ENCODE data around the gene PERM1.
A peak's percentile ranks its signal among the peaks of the same experiment; 100 is the strongest.
"Not testable (repeated sequence)": the region's sequence is repeated elsewhere in the genome, so short reads cannot be mapped to it uniquely, and the experiment has no call there.

Gene PERM1

GRCh38 chr1:981955-982558 lies at the start of gene PERM1:
PERM1 (minus strand) TSS chr1:982093; CDS start chr1:981029, 1,064 bp downstream.
- DNase-seq = no peak

DNA sequence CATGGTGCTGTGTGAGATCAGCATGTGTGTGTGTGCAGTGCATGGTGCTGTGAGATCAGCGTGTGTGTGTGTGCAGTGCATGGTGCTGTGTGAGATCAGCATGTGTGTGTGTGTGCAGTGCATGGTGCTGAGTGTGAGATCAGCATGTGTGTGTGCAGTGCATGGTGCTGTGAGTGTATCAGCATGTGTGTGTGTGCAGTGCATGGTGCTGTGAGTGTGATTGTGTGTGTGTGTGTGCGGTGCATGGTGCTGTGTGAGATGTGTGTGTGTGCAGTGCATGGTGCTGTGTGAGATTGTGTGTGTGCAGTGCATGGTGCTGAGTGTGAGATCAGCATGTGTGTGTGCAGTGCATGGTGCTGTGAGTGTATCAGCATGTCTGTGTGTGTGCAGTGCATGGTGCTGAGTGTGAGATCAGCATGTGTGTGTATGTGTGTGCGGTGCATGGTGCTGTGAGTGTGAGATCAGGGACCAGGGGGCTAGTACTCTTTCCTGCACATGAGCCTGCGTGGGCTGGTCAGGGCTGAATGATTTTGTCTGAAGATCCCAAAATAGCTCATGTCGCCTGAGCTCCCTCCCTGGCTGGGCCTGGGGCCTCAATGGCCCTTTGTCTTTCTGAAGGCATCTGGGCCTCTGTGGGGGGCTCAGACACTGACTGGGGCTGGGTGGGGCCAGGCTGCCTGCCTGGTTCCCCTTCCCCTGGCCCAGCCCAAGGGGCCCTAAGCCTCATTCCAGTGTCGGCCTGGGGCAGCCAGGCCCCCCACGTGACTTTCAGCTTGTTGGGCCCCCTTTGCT lies 49.2 kb upstream of the PERM1 start:
- not testable (repeated sequence) for DNase-seq

- no peak for DNase-seq
Observed at GRCh38 chr1:1027791-1028190, 45.9 kb upstream of the PERM1 start.

DNA sequence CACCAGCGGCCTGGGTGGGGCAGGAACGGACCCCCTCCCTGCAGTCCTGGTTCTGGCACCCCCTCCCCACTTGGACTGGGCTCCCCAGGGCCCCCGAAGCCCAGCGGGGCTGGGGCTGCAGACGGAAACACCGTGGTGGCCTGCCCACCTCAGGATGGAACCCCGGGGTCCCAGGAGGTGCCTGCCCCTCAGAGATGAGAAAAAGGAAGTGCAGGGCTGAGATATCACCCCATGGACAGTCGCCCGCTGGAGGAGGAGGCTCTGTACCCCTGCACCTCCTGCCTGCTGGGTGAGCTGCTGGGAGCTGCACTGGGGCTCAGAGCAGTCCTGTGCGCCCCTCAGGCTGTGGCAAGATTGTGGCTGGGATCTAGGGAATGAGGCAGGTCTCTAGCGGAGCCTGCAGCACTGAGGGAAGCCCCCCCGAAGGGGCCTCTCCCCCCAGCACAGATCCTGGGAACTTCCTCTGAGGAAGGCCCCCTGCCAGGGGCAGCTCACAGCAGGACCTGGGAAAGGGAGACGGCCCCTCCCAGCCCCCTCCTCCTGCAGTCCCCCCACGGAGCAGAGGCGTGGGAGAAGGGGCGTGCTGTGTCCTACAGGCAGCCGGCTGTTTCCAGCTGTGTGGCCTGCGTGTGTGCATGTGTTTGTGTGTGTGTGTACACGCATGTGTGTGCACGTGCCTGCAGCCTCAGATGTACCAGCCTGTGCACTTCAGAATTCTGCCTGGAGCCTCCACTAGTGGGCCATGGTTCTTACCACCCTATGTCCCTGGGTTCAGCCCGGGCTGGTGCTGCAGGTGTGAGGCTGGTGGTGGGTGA lies 44.9 kb upstream of the PERM1 start:
- DNase-seq = no peak

DNA sequence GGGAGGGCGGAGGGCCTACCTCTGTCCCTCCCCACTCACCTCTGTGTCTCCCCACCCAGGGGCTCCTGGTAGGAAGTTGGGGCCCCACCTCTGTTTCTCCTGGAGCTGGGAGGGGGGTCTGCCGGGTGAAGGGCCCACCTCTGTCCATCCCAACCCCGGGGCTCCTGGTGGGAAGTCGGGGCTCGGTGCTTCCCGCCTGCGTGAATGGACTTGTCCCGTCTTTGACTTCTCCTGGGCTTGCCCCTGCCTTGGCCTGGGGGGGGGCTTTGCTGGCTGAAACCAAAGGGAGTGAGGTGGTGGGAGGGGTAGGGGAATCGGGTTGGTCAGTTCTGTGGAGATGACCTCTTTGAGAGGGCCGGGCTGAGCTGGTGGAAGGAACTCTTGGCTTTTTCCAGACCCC lies 43.8 kb upstream of the PERM1 start:
- no peak for DNase-seq

DNA sequence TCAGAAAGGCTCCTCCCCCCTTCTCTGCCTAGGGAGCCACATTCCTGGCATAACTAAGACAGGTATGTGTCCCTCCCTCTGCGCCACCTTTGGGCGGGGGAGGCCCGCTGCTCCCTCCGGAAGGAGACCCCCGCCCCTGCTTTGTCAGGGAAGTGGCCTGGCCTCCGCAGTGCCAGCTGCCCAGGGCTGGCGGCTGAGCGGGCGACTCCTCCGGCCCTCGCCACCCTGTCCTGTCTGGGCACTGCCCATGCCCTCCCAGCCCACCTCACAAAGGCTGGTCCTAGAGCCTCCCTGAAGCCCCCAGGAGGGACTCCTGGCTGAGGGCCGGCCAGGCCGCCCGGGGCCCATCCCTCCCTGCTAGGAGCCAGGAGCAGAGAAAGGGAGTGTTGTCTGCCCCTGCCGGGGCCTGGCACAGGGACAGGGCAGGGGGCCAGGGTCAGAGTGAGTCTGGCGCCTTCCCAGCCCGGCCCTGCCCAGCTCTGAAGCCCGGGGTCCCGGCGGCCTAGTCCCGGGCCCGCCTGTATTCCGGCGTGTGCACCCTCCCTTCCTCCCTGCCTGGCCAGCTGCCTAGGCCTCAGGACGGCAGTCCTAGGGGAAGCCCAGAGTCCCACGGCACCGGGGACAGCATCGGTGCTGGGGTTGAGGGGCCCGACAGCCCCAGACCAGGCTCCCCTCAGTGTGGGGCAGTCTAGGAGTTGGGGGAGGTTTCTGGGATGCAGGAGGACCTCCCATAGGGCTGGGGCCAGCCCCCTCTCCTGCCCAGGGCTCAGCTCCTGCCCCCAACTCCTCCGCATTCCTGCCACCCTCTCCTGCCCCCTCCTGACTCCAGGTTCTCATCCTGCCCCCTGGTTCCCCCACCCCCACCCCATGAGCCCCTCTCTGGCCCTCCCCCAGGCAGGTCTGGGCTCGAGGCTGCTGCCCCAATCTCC lies 43.1 kb upstream of the PERM1 start:
- DNase-seq = no peak

GRCh38 chr1:1024149-1024770 lies 42.4 kb upstream of the PERM1 start:
- no peak for DNase-seq

- DNase-seq = no peak
Observed at GRCh38 chr1:1023700-1024099, 41.8 kb upstream of the PERM1 start.

DNA sequence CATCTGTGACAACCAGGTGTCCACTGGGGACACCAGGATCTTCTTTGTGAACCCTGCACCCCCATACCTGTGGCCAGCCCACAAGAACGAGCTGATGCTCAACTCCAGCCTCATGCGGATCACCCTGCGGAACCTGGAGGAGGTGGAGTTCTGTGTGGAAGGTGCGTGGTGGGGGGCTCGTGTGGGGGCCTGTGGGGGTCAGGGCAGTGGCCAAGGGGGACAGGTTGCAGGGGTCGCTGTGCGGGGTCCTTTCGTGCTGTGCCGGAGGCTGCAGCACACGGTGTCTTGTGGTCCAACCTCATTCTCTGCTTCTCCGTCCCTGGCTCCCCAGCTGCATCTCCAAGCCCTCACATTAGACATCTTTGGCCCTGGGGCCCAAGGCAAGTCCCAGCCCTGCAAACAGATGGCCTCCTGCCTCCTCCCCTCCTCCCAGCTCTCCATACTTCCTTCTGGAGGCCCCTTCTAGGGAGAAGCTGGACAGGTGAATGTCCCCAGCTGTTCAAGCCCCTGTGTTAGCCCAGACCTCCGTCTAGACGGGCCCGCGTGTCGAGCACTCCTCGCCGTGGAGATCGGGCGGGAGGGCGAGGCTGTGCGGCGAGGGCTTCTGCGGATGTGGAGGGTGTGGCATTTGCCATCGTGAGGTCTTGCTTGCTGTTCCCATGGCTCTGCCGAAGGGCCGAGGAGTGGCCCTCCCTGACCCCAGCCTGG lies 40.6 kb upstream of the PERM1 start:
- DNase-seq = no peak

DNA sequence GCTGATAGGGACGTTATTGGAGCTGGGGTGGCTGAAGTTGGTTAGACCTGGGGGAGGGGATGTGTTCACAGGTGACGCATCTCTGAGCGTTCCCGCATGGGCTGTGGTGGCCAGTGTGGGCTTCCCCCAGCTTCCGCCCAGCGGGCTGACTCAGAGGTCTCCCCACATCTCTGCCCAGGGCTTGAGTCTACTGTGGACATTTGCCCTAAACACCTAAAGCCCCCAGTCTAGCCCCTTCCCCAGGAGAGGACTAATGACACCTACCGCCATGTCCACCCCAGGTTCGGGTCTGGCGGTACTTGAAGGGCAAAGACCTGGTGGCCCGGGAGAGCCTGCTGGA lies 40.0 kb upstream of the PERM1 start:
- DNase-seq = no peak

- DNase-seq = no peak
Observed at GRCh38 chr1:1021010-1021919, 39.4 kb upstream of the PERM1 start.

- peak; percentile 53 for DNase-seq
Observed at GRCh38 chr1:1020415-1021009, 38.6 kb upstream of the PERM1 start.

- DNase-seq = no peak
Observed at GRCh38 chr1:1020000-1020404, 38.1 kb upstream of the PERM1 start, which contains the start of gene AGRN. AGRN (plus strand) TSS chr1:1020120; CDS start chr1:1020173, 53 bp downstream.

DNA sequence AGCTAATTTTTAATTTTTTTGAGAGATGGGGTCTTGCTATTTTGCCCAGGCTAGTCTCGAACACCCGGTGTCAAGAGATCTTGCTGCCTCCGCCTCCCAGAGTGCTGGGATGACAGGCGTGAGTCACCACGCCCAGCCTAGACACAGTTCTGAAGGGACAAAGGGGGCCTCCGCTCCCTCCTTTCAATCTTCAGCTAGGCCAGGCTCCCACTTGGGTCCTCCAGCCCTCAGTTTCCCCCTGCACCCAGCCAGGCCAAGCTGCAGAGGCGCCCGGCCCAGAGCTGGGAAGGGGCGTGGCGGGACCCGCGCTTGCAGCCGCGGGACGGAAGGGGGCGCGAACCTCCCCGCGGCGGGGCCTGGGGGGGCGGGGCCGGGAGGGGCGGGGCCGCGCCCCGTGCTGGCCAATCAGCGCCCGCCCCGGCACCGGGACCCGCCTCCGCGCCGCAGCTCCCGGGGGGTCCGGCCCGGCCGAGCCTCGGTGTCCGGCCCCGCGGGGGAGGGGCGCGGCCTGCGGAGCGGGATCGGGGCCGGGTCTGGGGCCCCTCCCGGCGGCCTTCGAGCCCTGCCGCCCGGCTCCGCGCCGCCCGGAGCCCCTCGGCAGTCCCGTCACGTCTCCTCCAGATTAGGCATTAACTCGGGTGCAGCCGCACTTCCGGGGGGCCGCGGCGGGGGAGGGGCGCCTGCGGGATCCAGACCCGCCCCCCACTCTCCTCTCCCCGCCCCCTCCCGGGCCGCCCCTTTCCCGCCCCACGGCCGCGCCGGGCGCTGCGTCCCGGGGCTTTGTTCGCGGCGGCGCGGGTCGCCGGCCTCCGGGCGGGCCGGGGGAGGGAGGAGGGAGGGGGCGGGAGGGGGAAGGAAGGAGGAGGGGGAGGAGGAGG lies 37.5 kb upstream of the PERM1 start:
- DNase-seq = peak; percentile 82

- DNase-seq = not testable (repeated sequence)
Observed at GRCh38 chr1:1018321-1018685, 36.4 kb upstream of the PERM1 start.

GRCh38 chr1:1017397-1018320 lies 35.8 kb upstream of the PERM1 start:
- not testable (repeated sequence) for DNase-seq

DNA sequence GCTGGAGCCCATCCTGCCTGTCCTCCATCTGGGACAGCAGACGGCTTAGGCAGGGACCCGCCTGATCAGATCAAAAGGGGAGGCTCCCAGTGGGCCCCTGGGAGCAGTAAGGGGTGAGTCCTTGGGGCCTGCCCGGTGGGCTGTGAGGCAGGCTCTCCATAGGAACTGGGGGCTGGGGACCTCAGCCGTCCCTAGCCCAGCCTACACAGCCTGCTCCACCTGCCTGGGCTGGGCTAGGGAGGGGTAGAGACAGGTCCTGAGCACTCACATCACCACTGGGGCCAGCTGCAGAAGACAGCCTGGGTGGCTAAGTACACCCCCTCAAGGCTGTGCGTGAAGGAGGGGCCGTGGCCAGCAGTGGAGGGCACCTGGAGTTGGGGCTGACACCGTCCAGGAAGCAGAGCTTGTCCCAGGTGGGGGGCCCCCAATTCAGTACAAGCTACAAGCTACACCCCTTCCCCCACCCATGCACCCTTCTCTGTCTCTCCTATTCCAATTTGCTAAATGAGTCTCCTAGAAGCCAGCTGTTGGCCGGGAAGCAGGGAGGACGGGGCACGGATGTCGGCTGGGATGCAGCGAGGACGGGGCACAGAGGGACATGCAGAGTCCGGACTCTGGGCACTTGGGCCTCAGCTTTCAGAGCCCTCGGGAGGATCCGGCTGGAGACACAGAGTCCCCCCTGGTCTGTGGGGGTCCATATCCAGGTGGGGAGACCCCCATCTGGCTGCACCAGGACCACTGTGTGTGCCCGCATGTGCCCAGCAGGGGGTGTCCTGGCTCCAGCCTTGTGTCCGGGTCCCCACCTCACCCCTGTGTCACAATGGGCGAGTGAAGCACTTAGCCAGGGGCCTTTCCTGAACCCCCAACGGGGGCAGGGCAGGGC lies 33.1 kb upstream of the PERM1 start:
- no peak for DNase-seq
